HepG2 (cell line): Measurements from ENCODE around the gene HBS1L. TPM values are rescaled to one million over a fixed set of nuclear protein-coding genes. Genes with fewer than 3 reads are reported as not detected.

Source experiments
- GFI1 ChIP-seq: sonication (generic); formaldehyde crosslinking; IDR thresholded peaks from 2 replicates; pipeline ENCODE4 v1.5.0; 2020; ENCODE audit warnings: missing genetic modification reagents, mild to moderate bottlenecking, borderline replicate concordance
- PAF1 ChIP-seq: IDR thresholded peaks from 2 replicates; pipeline ENCODE4 v1.6.1; 2016; ENCODE audit warnings: missing genetic modification reagents, missing compliant biosample characterization
- POLR2AphosphoS2 ChIP-seq: IDR thresholded peaks from 2 replicates; pipeline ENCODE4 v1.6.1; 2011; ENCODE audit warnings: low read depth, low read length, improper control_type of control experiment
- RELA ChIP-seq: sonication (generic); formaldehyde crosslinking; IDR thresholded peaks from 2 replicates; pipeline ENCODE4 v1.4.0; 2020; ENCODE audit warnings: missing genetic modification reagents
- SRSF9 ChIP-seq: fragments of 200-400 bp; formaldehyde crosslinking; IDR thresholded peaks from 2 replicates; pipeline ENCODE4 v1.6.1; 2018; ENCODE audit warnings: borderline replicate concordance, mild to moderate bottlenecking, low read depth, low read length; ENCODE audit not compliant: insufficient read depth, poor library complexity, severe bottlenecking
- TEAD2 ChIP-seq: sonication (generic); formaldehyde crosslinking; IDR thresholded peaks from 2 replicates; pipeline ENCODE4 v1.9.0; 2021; ENCODE audit warnings: missing genetic modification reagents
- ZC3H13 ChIP-seq: sonication (generic); formaldehyde crosslinking; IDR thresholded peaks from 2 replicates; pipeline ENCODE4 v1.8.1; 2023; ENCODE audit warnings: mild to moderate bottlenecking, missing genetic modification reagents, moderate library complexity
- ZMAT3 ChIP-seq: sonication (generic); formaldehyde crosslinking; conservative IDR thresholded peaks from 2 replicates; pipeline ENCODE4 v1.7.0; 2021; ENCODE audit warnings: missing genetic modification reagents
- polyA plus RNA-seq, 8 experiments: library from polyadenylated mRNA; depleted of rRNA in 3 of 8; stranded (reverse) in 7 of 8; unstranded in 1 of 8; fragments of >200 nt; fragmentation: Illumina TruSeq in 4 of 8; extraction: Trizol in 4 of 8; gene quantifications; 2 replicates each; pipeline versions ENCODE4 v1.2.1 to v1.2.3, GENCODE V29; 2011 to 2016; ENCODE audit warnings: low read depth in 4 of 8, missing spikeins in 1 of 8, mixed read lengths in 1 of 8; ENCODE audit not compliant: insufficient read depth in 1 of 8
- total RNA-seq, 5 experiments: library from RNA; depleted of rRNA; stranded (reverse); fragments of >200 nt; fragmentation: Illumina TruSeq; extraction: Trizol; gene quantifications; 2 replicates each; pipeline ENCODE4 v1.2.3, GENCODE V29; 2016; ENCODE audit warnings: low read depth in 1 of 5
- TF ChIP-seq, protein P1 (sequence below), 2 experiments: fragments of 450-650 bp in 1 of 2; sonication (generic) in 1 of 2; formaldehyde crosslinking; IDR thresholded peaks; 2 replicates each; pipeline versions ENCODE4 v1.5.0 to v1.8.0; 2020 to 2022; ENCODE audit warnings: mild to moderate bottlenecking in 1 of 2, missing genetic modification reagents in 1 of 2
- TF ChIP-seq, protein P2 (sequence below): sonication (generic); formaldehyde crosslinking; IDR thresholded peaks from 2 replicates; pipeline ENCODE4 v1.4.0; 2020; ENCODE audit warnings: missing genetic modification reagents, borderline replicate concordance
- TF ChIP-seq, protein P3 (sequence below): sonication (generic); formaldehyde crosslinking; IDR thresholded peaks from 2 replicates; pipeline ENCODE4 v1.4.0; 2020; ENCODE audit warnings: missing genetic modification reagents
- TF ChIP-seq, protein P4 (sequence below): sonication (generic); formaldehyde crosslinking; IDR thresholded peaks from 2 replicates; pipeline ENCODE4 v1.4.0; 2020; ENCODE audit warnings: mild to moderate bottlenecking, missing genetic modification reagents
- TF ChIP-seq, protein P5 (sequence below): sonication (generic); formaldehyde crosslinking; IDR thresholded peaks from 2 replicates; pipeline ENCODE4 v1.4.0; 2020; ENCODE audit warnings: missing genetic modification reagents, borderline replicate concordance

The HBS1L gene
- total and polyA plus RNA-seq, 2 of the 13 experiments (the other 11 are each of a cell fraction or from before 2014, with no cell fraction given) = 44.1 to 138 TPM

DNA sequence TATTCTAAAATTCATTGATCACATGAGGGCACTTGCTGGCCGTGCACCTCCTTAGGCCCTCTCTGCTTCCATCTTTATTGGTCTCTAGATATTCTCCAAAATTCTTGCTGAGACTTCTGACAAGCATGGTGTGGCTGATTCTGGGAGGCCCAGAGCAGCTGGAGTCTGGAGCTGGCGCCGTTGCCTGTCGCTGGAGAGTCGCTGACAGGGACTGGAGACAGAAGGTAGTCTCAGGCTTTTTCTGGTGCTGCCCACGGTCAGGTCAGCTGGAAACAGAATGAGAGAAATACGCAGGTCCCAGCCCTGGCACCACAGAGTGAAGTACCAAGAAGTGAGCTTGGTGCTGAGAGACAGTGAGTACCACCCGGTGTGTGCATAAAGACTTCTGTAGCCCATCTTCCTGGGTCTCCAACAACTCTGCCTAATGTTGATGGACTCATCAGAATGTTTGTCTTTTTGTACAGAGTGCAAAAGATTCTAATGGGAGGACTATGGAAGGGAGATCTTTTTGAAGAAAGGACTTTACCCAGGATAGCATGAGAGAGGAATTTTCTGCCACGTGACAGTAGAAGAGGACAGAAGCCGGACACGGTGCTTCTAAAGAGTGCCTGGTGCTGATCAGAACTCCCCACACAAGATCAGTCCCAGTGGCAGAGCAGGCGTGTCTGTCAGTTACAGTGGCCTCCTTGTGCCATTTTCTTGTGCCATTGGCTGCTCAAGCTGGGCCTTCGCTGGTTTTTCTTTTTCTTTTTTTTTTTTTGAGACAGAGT is 102.9 kb downstream of the HBS1L start (continued):
- TF ChIP-seq, protein P1, sequence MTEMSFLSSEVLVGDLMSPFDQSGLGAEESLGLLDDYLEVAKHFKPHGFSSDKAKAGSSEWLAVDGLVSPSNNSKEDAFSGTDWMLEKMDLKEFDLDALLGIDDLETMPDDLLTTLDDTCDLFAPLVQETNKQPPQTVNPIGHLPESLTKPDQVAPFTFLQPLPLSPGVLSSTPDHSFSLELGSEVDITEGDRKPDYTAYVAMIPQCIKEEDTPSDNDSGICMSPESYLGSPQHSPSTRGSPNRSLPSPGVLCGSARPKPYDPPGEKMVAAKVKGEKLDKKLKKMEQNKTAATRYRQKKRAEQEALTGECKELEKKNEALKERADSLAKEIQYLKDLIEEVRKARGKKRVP (CRISPR knock-in tag; IDR thresholded peaks at IDR 0.05) = no peak
- 0 out of 2 replicates have a peak, but pooled peaks have one; percentile 36 for TF ChIP-seq TEAD2 (CRISPR knock-in tag)
- TF ChIP-seq, protein P2, sequence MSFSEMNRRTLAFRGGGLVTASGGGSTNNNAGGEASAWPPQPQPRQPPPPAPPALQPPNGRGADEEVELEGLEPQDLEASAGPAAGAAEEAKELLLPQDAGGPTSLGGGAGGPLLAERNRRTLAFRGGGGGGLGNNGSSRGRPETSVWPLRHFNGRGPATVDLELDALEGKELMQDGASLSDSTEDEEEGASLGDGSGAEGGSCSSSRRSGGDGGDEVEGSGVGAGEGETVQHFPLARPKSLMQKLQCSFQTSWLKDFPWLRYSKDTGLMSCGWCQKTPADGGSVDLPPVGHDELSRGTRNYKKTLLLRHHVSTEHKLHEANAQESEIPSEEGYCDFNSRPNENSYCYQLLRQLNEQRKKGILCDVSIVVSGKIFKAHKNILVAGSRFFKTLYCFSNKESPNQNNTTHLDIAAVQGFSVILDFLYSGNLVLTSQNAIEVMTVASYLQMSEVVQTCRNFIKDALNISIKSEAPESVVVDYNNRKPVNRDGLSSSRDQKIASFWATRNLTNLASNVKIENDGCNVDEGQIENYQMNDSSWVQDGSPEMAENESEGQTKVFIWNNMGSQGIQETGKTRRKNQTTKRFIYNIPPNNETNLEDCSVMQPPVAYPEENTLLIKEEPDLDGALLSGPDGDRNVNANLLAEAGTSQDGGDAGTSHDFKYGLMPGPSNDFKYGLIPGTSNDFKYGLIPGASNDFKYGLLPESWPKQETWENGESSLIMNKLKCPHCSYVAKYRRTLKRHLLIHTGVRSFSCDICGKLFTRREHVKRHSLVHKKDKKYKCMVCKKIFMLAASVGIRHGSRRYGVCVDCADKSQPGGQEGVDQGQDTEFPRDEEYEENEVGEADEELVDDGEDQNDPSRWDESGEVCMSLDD (CRISPR knock-in tag) = no peak
- TF ChIP-seq PAF1 (CRISPR knock-in tag) = no peak
- no peak for TF ChIP-seq POLR2AphosphoS2
- TF ChIP-seq ZMAT3 (CRISPR knock-in tag) = no peak
- TF ChIP-seq, protein P3, sequence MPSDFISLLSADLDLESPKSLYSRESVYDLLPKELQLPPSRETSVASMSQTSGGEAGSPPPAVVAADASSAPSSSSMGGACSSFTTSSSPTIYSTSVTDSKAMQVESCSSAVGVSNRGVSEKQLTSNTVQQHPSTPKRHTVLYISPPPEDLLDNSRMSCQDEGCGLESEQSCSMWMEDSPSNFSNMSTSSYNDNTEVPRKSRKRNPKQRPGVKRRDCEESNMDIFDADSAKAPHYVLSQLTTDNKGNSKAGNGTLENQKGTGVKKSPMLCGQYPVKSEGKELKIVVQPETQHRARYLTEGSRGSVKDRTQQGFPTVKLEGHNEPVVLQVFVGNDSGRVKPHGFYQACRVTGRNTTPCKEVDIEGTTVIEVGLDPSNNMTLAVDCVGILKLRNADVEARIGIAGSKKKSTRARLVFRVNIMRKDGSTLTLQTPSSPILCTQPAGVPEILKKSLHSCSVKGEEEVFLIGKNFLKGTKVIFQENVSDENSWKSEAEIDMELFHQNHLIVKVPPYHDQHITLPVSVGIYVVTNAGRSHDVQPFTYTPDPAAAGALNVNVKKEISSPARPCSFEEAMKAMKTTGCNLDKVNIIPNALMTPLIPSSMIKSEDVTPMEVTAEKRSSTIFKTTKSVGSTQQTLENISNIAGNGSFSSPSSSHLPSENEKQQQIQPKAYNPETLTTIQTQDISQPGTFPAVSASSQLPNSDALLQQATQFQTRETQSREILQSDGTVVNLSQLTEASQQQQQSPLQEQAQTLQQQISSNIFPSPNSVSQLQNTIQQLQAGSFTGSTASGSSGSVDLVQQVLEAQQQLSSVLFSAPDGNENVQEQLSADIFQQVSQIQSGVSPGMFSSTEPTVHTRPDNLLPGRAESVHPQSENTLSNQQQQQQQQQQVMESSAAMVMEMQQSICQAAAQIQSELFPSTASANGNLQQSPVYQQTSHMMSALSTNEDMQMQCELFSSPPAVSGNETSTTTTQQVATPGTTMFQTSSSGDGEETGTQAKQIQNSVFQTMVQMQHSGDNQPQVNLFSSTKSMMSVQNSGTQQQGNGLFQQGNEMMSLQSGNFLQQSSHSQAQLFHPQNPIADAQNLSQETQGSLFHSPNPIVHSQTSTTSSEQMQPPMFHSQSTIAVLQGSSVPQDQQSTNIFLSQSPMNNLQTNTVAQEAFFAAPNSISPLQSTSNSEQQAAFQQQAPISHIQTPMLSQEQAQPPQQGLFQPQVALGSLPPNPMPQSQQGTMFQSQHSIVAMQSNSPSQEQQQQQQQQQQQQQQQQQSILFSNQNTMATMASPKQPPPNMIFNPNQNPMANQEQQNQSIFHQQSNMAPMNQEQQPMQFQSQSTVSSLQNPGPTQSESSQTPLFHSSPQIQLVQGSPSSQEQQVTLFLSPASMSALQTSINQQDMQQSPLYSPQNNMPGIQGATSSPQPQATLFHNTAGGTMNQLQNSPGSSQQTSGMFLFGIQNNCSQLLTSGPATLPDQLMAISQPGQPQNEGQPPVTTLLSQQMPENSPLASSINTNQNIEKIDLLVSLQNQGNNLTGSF = no peak
- TF ChIP-seq, protein P4, sequence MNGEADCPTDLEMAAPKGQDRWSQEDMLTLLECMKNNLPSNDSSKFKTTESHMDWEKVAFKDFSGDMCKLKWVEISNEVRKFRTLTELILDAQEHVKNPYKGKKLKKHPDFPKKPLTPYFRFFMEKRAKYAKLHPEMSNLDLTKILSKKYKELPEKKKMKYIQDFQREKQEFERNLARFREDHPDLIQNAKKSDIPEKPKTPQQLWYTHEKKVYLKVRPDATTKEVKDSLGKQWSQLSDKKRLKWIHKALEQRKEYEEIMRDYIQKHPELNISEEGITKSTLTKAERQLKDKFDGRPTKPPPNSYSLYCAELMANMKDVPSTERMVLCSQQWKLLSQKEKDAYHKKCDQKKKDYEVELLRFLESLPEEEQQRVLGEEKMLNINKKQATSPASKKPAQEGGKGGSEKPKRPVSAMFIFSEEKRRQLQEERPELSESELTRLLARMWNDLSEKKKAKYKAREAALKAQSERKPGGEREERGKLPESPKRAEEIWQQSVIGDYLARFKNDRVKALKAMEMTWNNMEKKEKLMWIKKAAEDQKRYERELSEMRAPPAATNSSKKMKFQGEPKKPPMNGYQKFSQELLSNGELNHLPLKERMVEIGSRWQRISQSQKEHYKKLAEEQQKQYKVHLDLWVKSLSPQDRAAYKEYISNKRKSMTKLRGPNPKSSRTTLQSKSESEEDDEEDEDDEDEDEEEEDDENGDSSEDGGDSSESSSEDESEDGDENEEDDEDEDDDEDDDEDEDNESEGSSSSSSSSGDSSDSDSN (CRISPR knock-in tag) = peak; percentile 26; the same call in 1 of the 2 replicates
- no peak for TF ChIP-seq SRSF9
- TF ChIP-seq, protein P5, sequence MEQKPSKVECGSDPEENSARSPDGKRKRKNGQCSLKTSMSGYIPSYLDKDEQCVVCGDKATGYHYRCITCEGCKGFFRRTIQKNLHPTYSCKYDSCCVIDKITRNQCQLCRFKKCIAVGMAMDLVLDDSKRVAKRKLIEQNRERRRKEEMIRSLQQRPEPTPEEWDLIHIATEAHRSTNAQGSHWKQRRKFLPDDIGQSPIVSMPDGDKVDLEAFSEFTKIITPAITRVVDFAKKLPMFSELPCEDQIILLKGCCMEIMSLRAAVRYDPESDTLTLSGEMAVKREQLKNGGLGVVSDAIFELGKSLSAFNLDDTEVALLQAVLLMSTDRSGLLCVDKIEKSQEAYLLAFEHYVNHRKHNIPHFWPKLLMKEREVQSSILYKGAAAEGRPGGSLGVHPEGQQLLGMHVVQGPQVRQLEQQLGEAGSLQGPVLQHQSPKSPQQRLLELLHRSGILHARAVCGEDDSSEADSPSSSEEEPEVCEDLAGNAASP (CRISPR knock-in tag) = no peak
- no peak for TF ChIP-seq ZC3H13 (CRISPR knock-in tag)
- no peak for TF ChIP-seq RELA (CRISPR knock-in tag)
- no peak for TF ChIP-seq GFI1 (CRISPR knock-in tag)
